IMR-90 (cell line): ENCODE data around the gene PARP16.

Experiments used
- BHLHE40 ChIP-seq: fragments of 150-350 bp; IDR thresholded peaks from 2 replicates; pipeline ENCODE4 v1.6.1; 2016; ENCODE audit warnings: mild to moderate bottlenecking, low read depth, low read length
- CHD1 ChIP-seq: IDR thresholded peaks from 2 replicates; pipeline ENCODE4 v1.6.1; 2012; ENCODE audit warnings: low read depth, low read length, improper control_type of control experiment
- CTCF ChIP-seq: conservative IDR thresholded peaks from 2 replicates; pipeline ENCODE4 v1.5.1; 2012; ENCODE audit warnings: mild to moderate bottlenecking, low read depth, low read length, improper control_type of control experiment
- ELK1 ChIP-seq: fragments of 150-350 bp; IDR thresholded peaks from 2 replicates; pipeline ENCODE4 v1.6.1; 2016; ENCODE audit warnings: low read depth, mild to moderate bottlenecking, low read length, moderate library complexity, borderline replicate concordance
- FOS ChIP-seq: fragments of 150-350 bp; IDR thresholded peaks from 2 replicates; pipeline ENCODE4 v1.6.1; 2016; ENCODE audit warnings: low read depth, low read length
- MAFK ChIP-seq: IDR thresholded peaks from 2 replicates; pipeline ENCODE4 v1.6.1; 2012; ENCODE audit warnings: low read depth, low read length, improper control_type of control experiment
- MAZ ChIP-seq: IDR thresholded peaks from 2 replicates; pipeline ENCODE4 v1.6.1; 2012; ENCODE audit warnings: low read depth, mild to moderate bottlenecking, low read length, improper control_type of control experiment, moderate library complexity, borderline replicate concordance
- MXI1 ChIP-seq: IDR thresholded peaks from 2 replicates; pipeline ENCODE4 v1.6.1; 2012; ENCODE audit warnings: low read depth, mild to moderate bottlenecking, low read length, moderate library complexity, borderline replicate concordance
- POLR2A ChIP-seq: IDR thresholded peaks from 2 replicates; pipeline ENCODE4 v1.6.1; 2012; ENCODE audit warnings: mild to moderate bottlenecking, low read depth, low read length
- RAD21 ChIP-seq: IDR thresholded peaks from 2 replicates; pipeline ENCODE4 v1.6.1; 2012; ENCODE audit warnings: low read length, improper control_type of control experiment
- RFX5 ChIP-seq: IDR thresholded peaks from 2 replicates; pipeline ENCODE4 v1.8.0; 2012; ENCODE audit warnings: low read depth, mild to moderate bottlenecking, low read length, moderate library complexity
- SMC3 ChIP-seq: fragments of 150-350 bp; IDR thresholded peaks from 2 replicates; pipeline ENCODE4 v1.6.1; 2016; ENCODE audit warnings: low read depth, mild to moderate bottlenecking, antibody characterized with exemption, low read length, moderate library complexity

GRCh38 chr15:65286069-65286703 is 497 bp downstream of the PARP16 start:
- TF ChIP-seq CTCF (no peak), POLR2A (no peak), FOS (no peak), MXI1 (no peak), CHD1 (no peak), RAD21 (no peak), MAZ (no peak), BHLHE40 (no peak), RFX5 (no peak), MAFK (no peak), SMC3 (no peak), ELK1 (no peak)
